22Rv1 (cell line): ENCODE measurements around the gene CAMK2N2.

ENCODE experiments used
- H3K27ac ChIP-seq: fragments of 450-650 bp; 2 replicates; pipeline ENCODE4 v1.5.1; 2017
- CTCF ChIP-seq: fragments of 450-650 bp; IDR thresholded peaks from 2 replicates; pipeline ENCODE4 v1.5.1; 2017; ENCODE audit warnings: mild to moderate bottlenecking
- ZFX ChIP-seq: fragments of 450-650 bp; IDR thresholded peaks from 2 replicates; pipeline ENCODE4 v1.6.1; 2017; ENCODE audit warnings: antibody characterized with exemption, borderline replicate concordance

The CAMK2N2 gene

GRCh38 chr3:184227481-184227935 is 33.8 kb downstream of the CAMK2N2 start:
- H3K27ac ChIP-seq = 0 out of 2 replicates have a peak overlapping the region, but pooled peaks have one; percentile 5
- peak; percentile 94 for TF ChIP-seq CTCF
- TF ChIP-seq ZFX = no peak

GRCh38 chr3:184223946-184224345 is 37.4 kb downstream of the CAMK2N2 start:
- TF ChIP-seq CTCF = no peak
- no peak for TF ChIP-seq ZFX
- no peak overlapping the region for H3K27ac ChIP-seq

- TF ChIP-seq CTCF (no peak), ZFX (no peak)
- H3K27ac ChIP-seq = no peak overlapping the region
Observed at GRCh38 chr3:184222521-184222920, 38.8 kb downstream of the CAMK2N2 start.

- no peak overlapping the region for H3K27ac ChIP-seq
- TF ChIP-seq ZFX (no peak), CTCF (no peak)
Observed at GRCh38 chr3:184218814-184219213, 42.5 kb downstream of the CAMK2N2 start.

- no peak overlapping the region for H3K27ac ChIP-seq
- TF ChIP-seq ZFX (no peak), CTCF (no peak)
Observed at GRCh38 chr3:184211718-184212117, 49.6 kb downstream of the CAMK2N2 start.

- no peak overlapping the region for H3K27ac ChIP-seq
- TF ChIP-seq ZFX (no peak), CTCF (no peak)
Observed at GRCh38 chr3:184211297-184211696, 50.1 kb downstream of the CAMK2N2 start.
